Spleen (tissue), 11 donors: ENCODE measurements around the gene KY. TPM values are rescaled to one million over a fixed set of nuclear protein-coding genes. Genes with fewer than 3 reads are reported as not detected.

Source experiments
- DNase-seq: peaks from one replicate; pipeline ENCODE4 v3.0.0-alpha.2; 2020
- H3K27ac ChIP-seq, 8 donors: fragments of 200-600 bp; sonication (generic) in 7 of 8; 1 replicate in 4 of 8; 2 replicates in 4 of 8; pipeline versions ENCODE4 v1.5.0 to v1.8.0; 2016 to 2021; ENCODE audit warnings: inconsistent platforms in 4 of 8, mild to moderate bottlenecking in 4 of 8, moderate library complexity in 1 of 8
- H3K27me3 ChIP-seq, 7 donors: fragments of 200-600 bp; sonication (generic) in 6 of 7; replicated peaks in 1 of 7; 1 replicate in 4 of 7; 2 replicates in 3 of 7; pipeline versions ENCODE4 v1.5.0 to v1.8.0; 2016 to 2021; ENCODE audit warnings: inconsistent platforms in 3 of 7, mild to moderate bottlenecking in 1 of 7
- H3K36me3 ChIP-seq, 6 donors: fragments of 200-600 bp; sonication (generic) in 5 of 6; 1 replicate in 4 of 6; 2 replicates in 2 of 6; pipeline versions ENCODE4 v1.5.0 to v1.8.0; 2016 to 2021; ENCODE audit warnings: inconsistent platforms in 2 of 6
- H3K4me1 ChIP-seq, 6 donors: fragments of 200-600 bp; sonication (generic) in 5 of 6; 1 replicate in 3 of 6; 2 replicates in 3 of 6; pipeline versions ENCODE4 v1.5.0 to v1.8.0; 2016 to 2021; ENCODE audit warnings: inconsistent platforms in 3 of 6
- H3K4me3 ChIP-seq, 8 donors: fragments of 200-600 bp; sonication (generic) in 7 of 8; 1 replicate in 4 of 8; 2 replicates in 4 of 8; pipeline versions ENCODE4 v1.5.0 to v1.8.0; 2016 to 2021; ENCODE audit warnings: inconsistent platforms in 4 of 8, mild to moderate bottlenecking in 4 of 8, moderate library complexity in 2 of 8
- H3K9me3 ChIP-seq, 8 donors: fragments of 200-600 bp; sonication (generic) in 7 of 8; 1 replicate in 4 of 8; 2 replicates in 4 of 8; pipeline versions ENCODE4 v1.5.0 to v1.8.0; 2016 to 2021; ENCODE audit warnings: inconsistent platforms in 4 of 8
- POLR2A ChIP-seq, 3 donors: fragments of 450-650 bp; IDR thresholded peaks; one replicate each; pipeline ENCODE4 v1.5.1; 2017; ENCODE audit warnings: antibody characterized with exemption in 3 of 3, mild to moderate bottlenecking in 1 of 3
- POLR2AphosphoS5 ChIP-seq, 3 donors: sonication (generic); formaldehyde crosslinking; IDR thresholded peaks; one replicate each; pipeline ENCODE4 v1.5.1; 2017; ENCODE audit warnings: antibody characterized with exemption in 3 of 3
- WGBS, 5 donors: extraction: QIAGEN DNeasy Blood & Tissue Kit in 3 of 5; methylation state at CpG; one replicate each; pipeline versions ENCODE4 v1.1.5 to v1.1.7; 2013 to 2018; 5-methylcytosine and 5-hydroxymethylcytosine counted together
- intact Hi-C: fragments of 100-400 bp; cut with DNase I; formaldehyde crosslinking; loops from one replicate; pipeline ENCODE4 v1.15.0; 2023; ENCODE audit warnings: low total_unique reads
- polyA plus RNA-seq, 3 donors: library from polyadenylated mRNA; stranded (reverse); fragments of 200-250 nt; gene quantifications; one replicate each; pipeline ENCODE4 v1.2.1, GENCODE V29; 2013
- total RNA-seq, 7 donors: library from RNA; depleted of rRNA in 3 of 7; stranded (reverse); fragments of >200 nt in 3 of 7; fragmentation: NEBNext Ultra II Directional in 4 of 7; extraction: Animal tissue kit (Norgen Biotek cat#: 25700) in 4 of 7; gene quantifications; one replicate each; pipeline versions ENCODE4 v1.1.0 to v1.2.1, GENCODE V29; 2016 to 2021
- TF ChIP-seq, protein P1 (sequence below), 11 experiments: fragments of 200-600 bp in 7 of 11; fragments of 450-650 bp in 4 of 11; sonication (generic) in 4 of 11; IDR thresholded peaks in 8 of 11; conservative IDR thresholded peaks in 3 of 11; 1 replicate in 7 of 11; 2 replicates in 4 of 11; pipeline versions ENCODE4 v1.4.0 to v1.8.0; 2016 to 2021; ENCODE audit warnings: antibody characterized with exemption in 11 of 11, inconsistent platforms in 4 of 11, mild to moderate bottlenecking in 1 of 11
- donor health status: healthy with polysubstance abuse.
- donor health status: DM: no; HTN: no; CAD: no; lungs with moderate emphysema.
- donor health status: DM: no; HTN: no; CAD: no.
- donor health status: Bipolar disorder and iron deficiency.
- donor health status: healthy.
- donor health status: DM: no; HTN: no; CAD: no.
- donor health status: DM: yes; HTN: yes; CAD: no.

Gene KY
- total and polyA plus RNA-seq, 10 donors = 0.17 TPM; not detected in 9

DNA sequence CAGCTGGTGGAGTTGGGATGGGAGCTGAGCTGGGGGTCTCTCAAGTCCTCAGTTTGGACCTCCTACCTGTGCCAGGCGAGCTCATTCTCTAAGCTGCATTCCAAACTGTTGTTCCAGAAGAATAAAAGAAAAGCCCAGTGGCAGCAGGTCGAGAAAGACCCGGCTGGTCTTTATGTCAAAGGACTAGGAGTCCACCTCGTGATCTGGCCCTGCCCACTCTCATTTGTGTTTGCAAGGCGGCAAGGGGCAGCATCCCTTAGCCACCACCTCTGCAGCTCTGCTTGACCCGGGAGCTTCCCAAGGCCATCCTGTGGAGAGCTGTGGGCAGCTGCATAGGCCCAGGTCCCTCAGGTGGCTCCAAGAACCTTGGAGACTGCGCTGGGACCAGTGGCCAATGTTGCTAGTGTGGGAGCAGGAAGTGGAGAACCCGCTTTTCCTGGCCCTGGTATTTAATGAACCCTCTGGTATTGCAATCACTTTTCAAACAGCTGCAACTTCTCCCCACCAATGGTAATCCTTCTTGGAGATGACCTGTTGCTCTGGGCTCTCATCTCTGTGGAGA is 30.9 kb downstream of the KY start:
- Histone ChIP-seq H3K27ac (no peak overlapping the region), H3K4me1 (no peaks in the 10 kb centered on the region), H3K36me3 (no peaks in the 10 kb centered on the region), H3K9me3 (no peaks in the 10 kb centered on the region), H3K27me3 (no peaks in the 10 kb centered on the region), H3K4me3 (no peak overlapping the region)
- intact Hi-C loops = no loop called here
- TF ChIP-seq, protein P1, sequence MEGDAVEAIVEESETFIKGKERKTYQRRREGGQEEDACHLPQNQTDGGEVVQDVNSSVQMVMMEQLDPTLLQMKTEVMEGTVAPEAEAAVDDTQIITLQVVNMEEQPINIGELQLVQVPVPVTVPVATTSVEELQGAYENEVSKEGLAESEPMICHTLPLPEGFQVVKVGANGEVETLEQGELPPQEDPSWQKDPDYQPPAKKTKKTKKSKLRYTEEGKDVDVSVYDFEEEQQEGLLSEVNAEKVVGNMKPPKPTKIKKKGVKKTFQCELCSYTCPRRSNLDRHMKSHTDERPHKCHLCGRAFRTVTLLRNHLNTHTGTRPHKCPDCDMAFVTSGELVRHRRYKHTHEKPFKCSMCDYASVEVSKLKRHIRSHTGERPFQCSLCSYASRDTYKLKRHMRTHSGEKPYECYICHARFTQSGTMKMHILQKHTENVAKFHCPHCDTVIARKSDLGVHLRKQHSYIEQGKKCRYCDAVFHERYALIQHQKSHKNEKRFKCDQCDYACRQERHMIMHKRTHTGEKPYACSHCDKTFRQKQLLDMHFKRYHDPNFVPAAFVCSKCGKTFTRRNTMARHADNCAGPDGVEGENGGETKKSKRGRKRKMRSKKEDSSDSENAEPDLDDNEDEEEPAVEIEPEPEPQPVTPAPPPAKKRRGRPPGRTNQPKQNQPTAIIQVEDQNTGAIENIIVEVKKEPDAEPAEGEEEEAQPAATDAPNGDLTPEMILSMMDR (IDR thresholded peaks at IDR 0.05 in 8 of 11, conservative IDR thresholded peaks at IDR 0.05 in 3 of 11) = no peak
- TF ChIP-seq POLR2A (IDR thresholded peaks at IDR 0.05) (no peak), POLR2AphosphoS5 (IDR thresholded peaks at IDR 0.05) (no peak)
- peak; percentile 58 for DNase-seq
- WGBS, 5 donors = 85 to 94% (median 87%) methylated on average over 7 to 8 of the region's 8 CpGs

DNA sequence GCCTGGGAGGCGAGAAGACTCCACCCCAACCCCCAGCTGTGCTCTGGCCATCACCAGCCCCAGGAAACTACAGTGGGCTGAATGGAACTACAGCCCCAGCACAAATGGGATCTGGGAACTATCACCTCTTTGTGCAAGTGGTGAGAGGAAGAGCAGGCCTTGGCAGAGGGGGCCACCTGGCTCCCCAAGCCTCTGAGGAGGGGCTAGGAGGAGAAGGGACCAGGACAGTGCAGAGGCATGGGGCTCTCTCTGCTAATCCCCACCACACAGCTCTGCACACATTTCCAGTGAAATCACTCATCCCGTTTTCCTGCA is 31.6 kb downstream of the KY start:
- Histone ChIP-seq H3K27ac (no peak overlapping the region), H3K4me1 (no peaks in the 10 kb centered on the region), H3K9me3 (no peaks in the 10 kb centered on the region), H3K27me3 (no peaks in the 10 kb centered on the region), H3K4me3 (no peak overlapping the region), H3K36me3 (no peaks in the 10 kb centered on the region)
- intact Hi-C loops = no loop called here
- WGBS, 5 donors = 77 to 90% (median 88%) methylated on average over 2 of the region's 2 CpGs
- peak; percentile 28 for DNase-seq
- TF ChIP-seq POLR2AphosphoS5 (IDR thresholded peaks at IDR 0.05) (no peak), POLR2A (IDR thresholded peaks at IDR 0.05) (no peak)
- TF ChIP-seq, protein P1 (IDR thresholded peaks at IDR 0.05 in 8 of 11, conservative IDR thresholded peaks at IDR 0.05 in 3 of 11) = no peak

DNA sequence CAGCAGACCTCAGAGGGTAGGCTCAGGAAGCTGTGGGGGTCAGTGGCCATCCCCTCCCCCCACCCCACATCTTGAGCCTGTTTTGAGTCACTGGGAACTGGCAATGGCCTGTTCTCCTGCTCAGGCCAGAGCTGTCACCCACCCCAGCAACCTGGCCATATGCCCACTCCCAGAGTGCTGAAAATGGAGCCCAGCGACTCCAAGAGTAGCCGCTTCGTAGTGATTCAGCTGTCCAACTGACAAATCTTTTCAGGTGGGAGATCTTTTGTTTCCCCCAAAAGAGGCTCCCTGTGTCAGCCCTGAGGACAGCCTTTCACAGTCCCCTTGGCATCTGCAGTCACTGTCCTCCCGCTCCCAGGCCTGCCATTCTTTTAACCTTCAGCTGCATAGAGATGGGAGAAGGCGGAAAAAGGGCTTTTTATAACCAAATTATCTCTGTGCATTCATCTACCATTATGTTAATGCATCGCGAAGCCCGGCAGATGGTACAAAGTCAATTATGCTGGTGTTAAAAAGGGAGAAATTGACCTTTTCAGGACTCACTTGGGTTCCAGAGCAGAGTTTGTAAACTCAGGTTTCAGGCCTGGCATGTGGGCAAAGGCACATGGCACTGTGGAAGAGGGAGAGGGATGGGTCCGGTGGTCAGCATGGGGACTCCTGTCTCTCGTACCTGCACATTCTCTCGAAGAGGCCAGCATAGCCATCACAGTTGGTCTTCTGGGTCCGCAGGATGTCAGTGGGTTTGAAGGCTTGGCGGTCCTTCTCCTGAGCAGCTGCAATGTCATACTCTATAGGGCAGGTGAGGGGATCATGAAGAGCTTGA is 32.1 kb downstream of the KY start:
- Histone ChIP-seq H3K27me3 (no peaks in the 10 kb centered on the region), H3K9me3 (no peaks in the 10 kb centered on the region), H3K4me1 (no peaks in the 10 kb centered on the region), H3K27ac (no peak overlapping the region), H3K36me3 (no peaks in the 10 kb centered on the region), H3K4me3 (no peak overlapping the region)
- WGBS, 5 donors = 91 to 97% (median 96%) methylated on average over 11 to 13 of the region's 13 CpGs
- intact Hi-C loops = no loop called here
- TF ChIP-seq, protein P1 (IDR thresholded peaks at IDR 0.05 in 8 of 11, conservative IDR thresholded peaks at IDR 0.05 in 3 of 11) = no peak
- no peak for TF ChIP-seq POLR2A (IDR thresholded peaks at IDR 0.05)
- no peak for TF ChIP-seq POLR2AphosphoS5 (IDR thresholded peaks at IDR 0.05)
- peak; percentile 11 for DNase-seq

DNA sequence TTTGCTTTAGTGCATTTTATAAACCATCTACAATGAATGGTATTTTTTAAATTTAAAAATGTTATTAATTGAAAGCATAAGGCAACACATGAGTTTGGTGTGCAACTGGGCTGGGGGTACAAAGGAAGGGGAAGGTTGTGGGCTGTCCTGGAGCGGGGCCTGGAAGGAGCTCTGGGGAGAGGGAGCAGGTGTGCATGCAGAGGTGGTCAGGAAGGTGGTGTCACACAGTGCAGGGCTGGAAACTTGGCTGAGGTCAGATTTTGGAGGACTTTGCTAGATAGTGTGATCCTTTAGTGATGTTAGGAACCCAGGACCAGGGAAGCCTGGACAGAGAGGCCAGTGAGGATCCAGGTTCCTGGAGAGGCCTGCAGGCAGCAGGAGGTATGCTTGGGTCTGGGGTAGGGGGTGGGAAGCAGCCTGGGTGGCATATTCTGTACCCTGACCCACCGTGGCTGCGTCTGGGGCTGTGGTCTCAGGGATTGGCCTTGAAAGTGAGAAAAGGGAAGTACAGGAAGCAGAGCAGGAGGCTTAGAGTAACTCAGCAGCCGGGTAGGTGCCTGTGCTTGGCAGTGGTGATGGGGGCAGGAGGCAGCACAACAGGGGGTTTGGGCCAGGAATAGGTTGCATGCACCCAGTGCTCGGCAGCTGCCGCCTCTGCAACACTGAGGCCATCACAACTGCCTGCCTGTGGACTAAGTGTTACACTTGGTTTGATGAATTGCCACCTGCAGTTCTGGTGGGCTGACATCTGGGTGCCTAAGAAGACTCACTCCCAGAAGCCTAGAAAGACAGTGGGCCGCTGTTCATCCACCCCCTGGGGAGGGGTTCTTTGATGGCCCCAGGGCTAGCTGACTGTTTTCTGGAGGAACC is 33.0 kb downstream of the KY start:
- WGBS, 5 donors = 53 to 58% (median 55%) methylated on average over 7 of the region's 7 CpGs
- no peaks in the 10 kb centered on the region for H3K9me3 ChIP-seq
- H3K27me3 ChIP-seq = no peaks in the 10 kb centered on the region
- H3K4me3 ChIP-seq = no peak overlapping the region
- DNase-seq = peak; percentile 68
- H3K27ac ChIP-seq = no peak overlapping the region
- intact Hi-C loops = no loop called here
- TF ChIP-seq, protein P1 (IDR thresholded peaks at IDR 0.05 in 8 of 11, conservative IDR thresholded peaks at IDR 0.05 in 3 of 11) = no peak
- TF ChIP-seq POLR2AphosphoS5 (IDR thresholded peaks at IDR 0.05) (no peak), POLR2A (IDR thresholded peaks at IDR 0.05) (no peak)
- no peaks in the 10 kb centered on the region for H3K4me1 ChIP-seq
- H3K36me3 ChIP-seq = no peaks in the 10 kb centered on the region
